GM18951 (cell line): ENCODE data around the gene CPNE1.
"Not testable (repeated sequence)": the region's sequence is repeated elsewhere in the genome, so short reads cannot be mapped to it uniquely, and the experiment has no call there.

Experiments used
- POLR2A ChIP-seq: IDR thresholded peaks from 4 replicates; pipeline ENCODE4 v1.6.1; 2011; ENCODE audit warnings: mild to moderate bottlenecking; ENCODE audit not compliant: insufficient read length, insufficient read depth; ENCODE audit errors: extremely low read depth
- in situ Hi-C: fragments of 300-500 bp; cut with MboI; formaldehyde crosslinking; loops from one replicate; pipeline ENCODE4 v1.12.0; 2022; ENCODE audit warnings: low sequenced_read_pairs, mixed read lengths, inconsistent platforms; ENCODE audit not compliant: unreplicated experiment

Gene CPNE1

DNA sequence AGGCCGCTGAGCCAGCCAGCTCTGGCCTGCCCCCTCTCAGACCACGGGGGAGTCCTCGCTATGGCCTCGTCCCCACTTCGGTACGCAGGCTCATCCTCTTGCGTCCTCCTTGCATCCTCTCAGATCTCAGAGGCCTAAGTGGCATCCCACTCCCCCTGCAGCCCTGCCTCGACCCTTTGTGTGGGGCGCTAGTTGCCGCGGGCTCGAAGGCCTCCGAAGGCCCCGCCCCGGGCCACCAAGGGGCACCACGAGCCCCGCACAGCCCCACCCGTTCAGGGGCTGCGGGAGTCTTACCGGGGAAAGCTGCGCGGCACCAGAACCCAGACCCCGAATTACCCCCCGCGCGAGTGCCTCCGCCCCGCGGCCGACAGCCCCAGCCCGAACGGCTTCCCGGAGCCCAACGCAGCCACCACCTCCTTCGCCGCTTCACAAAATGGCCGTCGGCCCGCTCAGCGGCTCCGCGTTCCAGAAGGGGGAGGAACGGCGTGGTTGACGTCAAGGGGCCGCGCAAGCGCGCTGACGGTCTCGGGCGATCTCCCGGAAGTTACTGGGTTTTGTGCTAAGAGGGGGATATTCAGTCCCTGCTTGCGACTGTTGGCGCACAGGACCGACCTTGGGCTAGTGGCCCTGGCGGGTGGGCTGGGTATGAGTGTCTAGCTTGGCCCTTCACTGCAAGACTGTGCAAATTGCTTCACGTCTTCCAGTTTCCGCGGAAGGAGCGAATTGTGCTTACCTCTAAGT is at the start of gene CPNE1, which contains the start of gene RBM12:
Gene CPNE1 (minus strand): TSS at position 435 of the 741 bp plus-strand sequence. CDS start 31,977 bp downstream, outside the sequence.
Gene RBM12 (minus strand): TSS at position 435 of the 741 bp plus-strand sequence. CDS start 9,578 bp downstream, outside the sequence.
- in situ Hi-C loops: no loop called here

DNA sequence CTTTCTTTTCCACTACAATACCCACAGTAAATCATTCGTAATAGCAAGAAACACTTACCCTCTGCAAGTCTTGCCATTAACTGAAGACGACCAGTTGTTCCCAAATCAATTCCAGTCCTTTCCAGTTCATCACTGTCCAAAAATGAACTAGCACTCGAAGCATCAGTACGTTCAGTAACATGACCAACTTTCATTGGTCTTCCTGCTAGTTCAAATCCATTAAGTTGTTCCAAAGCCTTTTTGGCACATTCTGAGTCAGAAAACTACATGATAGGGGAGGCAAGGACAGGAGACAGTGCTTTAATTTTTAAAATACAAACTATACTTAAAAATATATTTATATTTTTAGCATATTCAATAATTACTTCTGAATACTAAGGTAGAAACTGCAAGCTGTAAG is 49.4 kb upstream of the CPNE1 start:
- in situ Hi-C loops: no loop called here
- no peak for TF ChIP-seq POLR2A

More for the DNA sequence above, at the start of gene CPNE1, which contains the start of gene RBM12:
- TF ChIP-seq POLR2A: peak; percentile 98

DNA sequence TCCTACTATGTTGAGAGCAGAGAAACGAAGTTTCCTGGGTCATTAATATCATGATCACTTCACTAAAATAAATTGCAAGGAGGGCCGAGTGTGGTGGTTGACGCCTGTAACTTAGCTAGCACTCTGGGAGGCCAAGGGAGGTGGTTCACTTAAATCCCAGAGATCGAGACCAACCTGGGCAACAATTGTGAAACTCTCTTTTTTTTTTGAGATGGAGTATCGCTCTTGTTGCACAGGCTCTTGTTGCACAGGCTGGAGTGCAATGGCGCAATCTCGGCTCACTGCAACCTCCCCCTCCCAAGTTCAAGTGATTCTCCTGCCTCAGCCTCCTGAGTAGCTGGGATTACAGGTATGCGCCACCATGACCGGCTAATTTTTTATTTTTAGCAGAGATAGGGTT is 48.4 kb upstream of the CPNE1 start:
- in situ Hi-C loops: not testable (repeated sequence)

DNA sequence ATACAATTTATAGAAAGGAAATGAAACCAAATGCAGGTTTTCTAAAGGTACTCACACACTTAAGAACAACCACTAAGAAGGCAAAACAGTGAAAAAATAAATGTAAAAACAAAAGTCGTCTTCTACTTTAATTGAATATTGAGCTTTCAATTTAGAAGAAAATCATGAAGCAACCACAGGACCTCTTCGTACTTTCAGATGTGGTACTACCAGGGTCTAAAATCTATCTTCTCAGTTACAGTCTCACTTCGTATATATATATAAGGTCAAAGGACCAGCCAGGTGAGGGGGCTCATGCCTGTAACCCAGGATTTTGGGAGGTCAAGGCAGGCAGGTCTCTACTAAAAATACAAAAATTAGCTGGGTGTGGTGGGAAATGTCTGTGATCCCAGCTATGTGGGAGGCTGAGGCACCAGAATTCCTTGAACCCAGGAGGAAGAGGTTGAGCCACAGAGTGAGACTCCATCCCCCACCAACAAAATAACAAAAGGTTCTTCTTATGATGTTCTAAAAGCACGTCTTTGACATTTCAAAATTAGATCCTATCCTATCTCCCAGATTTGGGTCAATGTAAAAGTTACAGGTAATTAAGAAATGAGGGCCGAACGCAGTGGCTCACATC is 47.0 kb upstream of the CPNE1 start:
- TF ChIP-seq POLR2A: no peak
- in situ Hi-C loops: no loop called here

- in situ Hi-C loops: no loop called here
- TF ChIP-seq POLR2A: no peak
Measured at GRCh38 chr20:35710884-35711587, 46.3 kb upstream of the CPNE1 start.

GRCh38 chr20:35710039-35710438 is 45.3 kb upstream of the CPNE1 start:
- in situ Hi-C loops: no loop called here
- no peak for TF ChIP-seq POLR2A

- in situ Hi-C loops: no loop called here
- no peak for TF ChIP-seq POLR2A
Measured at GRCh38 chr20:35709259-35709658, 44.6 kb upstream of the CPNE1 start.

DNA sequence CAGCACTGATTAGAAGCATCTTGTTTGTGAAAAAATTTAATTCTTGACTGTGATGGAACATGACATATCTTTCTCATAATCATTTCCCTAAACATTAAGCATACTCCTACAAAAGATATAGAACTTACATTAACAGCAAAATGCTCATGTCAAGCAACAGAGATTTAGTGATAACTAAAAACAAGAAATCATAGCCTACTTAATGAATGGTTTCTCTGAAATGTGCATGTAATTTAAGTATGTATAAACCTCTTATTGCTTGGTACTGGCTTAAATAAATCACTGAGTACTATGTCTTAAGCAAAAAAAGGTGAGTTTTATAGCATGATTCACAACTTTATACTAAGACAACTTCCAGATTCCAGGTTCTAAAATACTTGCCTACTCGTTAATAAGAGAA is 43.8 kb upstream of the CPNE1 start:
- TF ChIP-seq POLR2A: no peak

DNA sequence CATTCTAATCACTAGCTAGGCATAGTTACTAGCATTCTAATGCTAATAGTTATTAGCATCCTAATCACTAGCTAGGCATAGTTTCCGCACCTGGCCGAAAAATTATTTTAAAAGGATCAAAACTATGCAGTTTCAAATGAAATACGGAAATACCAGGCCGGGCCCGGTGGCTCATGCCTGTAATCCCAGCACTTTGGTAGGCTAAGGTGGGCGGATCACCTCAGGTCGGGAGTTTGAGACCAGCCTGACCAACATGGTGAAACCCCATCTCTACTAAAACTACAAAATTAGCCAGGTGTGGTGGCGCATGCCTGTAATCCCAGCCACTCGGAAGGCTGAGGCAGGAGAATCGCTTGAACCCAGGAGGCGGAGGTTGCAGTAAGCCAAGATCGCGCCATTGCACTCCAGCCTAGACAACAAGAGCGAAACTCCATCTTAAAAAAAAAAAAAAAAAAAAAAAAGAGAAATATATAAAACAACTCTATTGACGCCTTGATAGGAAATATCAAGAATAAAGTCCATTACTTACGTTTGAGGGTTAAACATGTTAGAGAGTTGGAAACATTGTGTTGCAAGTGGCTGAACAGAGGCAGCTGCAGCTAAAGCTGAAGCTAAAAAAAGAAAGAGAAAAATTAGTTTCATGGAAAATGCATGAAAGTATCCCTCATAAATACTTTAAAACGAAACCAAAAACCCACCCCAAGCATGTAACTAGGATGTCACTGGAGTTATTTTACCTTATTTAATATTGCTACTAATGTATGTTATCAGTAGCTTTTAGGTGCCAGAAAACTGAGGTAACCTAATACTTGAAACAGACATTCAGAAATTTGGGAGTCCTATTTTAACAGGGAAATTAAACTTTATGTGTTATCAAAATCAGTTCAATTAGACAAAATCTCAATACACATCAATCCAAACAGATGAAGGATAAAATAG is 42.2 kb upstream of the CPNE1 start:
- in situ Hi-C loops: not testable (repeated sequence)

More for the DNA sequence above, 43.8 kb upstream of the CPNE1 start:
- in situ Hi-C loops: no loop called here

GRCh38 chr20:35705894-35706293 is 41.2 kb upstream of the CPNE1 start:
- in situ Hi-C loops: not testable (repeated sequence)

- in situ Hi-C loops: no loop called here
- TF ChIP-seq POLR2A: no peak
Measured at GRCh38 chr20:35704514-35705261, 40.0 kb upstream of the CPNE1 start.
